Measurements from ENCODE around the gene MYO9B.

Gene MYO9B

DNA sequence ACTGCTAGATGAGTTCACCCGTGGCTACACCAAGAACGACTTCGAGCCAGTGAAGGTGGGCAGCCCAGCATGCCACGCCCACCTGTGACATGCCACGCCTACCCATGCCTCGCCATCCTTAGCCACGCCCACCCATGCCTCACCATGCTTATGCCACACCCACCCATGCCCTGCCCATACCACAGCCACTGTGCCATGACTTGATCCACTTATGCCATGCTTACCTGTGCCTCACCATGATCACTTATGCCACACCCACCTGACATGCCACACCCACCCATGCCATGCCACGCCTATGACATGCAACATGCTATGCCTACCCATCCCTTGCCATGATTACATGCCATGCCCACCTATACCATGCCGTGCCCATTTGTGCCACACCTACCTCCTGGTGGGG lies 126.7 kb downstream of the MYO9B start:
- no peak for DNase-seq
- TF ChIP-seq, protein P1, sequence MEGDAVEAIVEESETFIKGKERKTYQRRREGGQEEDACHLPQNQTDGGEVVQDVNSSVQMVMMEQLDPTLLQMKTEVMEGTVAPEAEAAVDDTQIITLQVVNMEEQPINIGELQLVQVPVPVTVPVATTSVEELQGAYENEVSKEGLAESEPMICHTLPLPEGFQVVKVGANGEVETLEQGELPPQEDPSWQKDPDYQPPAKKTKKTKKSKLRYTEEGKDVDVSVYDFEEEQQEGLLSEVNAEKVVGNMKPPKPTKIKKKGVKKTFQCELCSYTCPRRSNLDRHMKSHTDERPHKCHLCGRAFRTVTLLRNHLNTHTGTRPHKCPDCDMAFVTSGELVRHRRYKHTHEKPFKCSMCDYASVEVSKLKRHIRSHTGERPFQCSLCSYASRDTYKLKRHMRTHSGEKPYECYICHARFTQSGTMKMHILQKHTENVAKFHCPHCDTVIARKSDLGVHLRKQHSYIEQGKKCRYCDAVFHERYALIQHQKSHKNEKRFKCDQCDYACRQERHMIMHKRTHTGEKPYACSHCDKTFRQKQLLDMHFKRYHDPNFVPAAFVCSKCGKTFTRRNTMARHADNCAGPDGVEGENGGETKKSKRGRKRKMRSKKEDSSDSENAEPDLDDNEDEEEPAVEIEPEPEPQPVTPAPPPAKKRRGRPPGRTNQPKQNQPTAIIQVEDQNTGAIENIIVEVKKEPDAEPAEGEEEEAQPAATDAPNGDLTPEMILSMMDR (IDR thresholded peaks at IDR 0.05) = no peak
- peaks cover 2% of the 10 kb centered on the region for H3K27me3 Mint-ChIP-seq (ENCODE audit: low read depth, poor library complexity)
- no peaks in the 10 kb centered on the region for H3K9me3 Mint-ChIP-seq
- no peak overlapping the region for H3K27ac Mint-ChIP-seq
- H3K4me1 Mint-ChIP-seq = peaks cover 8% of the 10 kb centered on the region
- peaks cover 72% of the 10 kb centered on the region for H3K36me3 Mint-ChIP-seq (ENCODE audit: low read depth)
- no peak overlapping the region for H3K4me3 Mint-ChIP-seq

DNA sequence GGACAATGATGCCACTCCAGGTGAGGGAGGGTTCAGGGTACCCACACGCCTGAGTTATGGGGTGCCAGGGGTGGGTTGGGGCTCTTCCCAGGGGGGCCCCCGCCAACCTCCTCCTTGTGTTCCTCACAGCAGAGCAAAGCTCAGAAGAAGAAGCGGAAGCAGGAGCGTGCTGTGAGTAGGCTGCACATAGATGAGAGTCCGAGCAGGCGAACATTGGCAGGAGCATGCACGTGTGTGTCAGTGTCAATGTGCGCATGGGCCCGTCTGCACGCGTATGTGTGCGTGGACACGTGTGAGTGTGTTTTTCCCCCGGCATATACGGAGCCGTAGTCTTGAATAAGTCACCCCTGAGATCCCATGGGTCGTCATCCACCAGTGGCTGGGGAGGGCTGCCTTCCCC lies 127.1 kb downstream of the MYO9B start:
- Mint-ChIP-seq H3K4me3 (no peak overlapping the region), H3K36me3 (ENCODE audit: low read depth) (peaks cover 69% of the 10 kb centered on the region), H3K4me1 (peaks cover 3% of the 10 kb centered on the region), H3K9me3 (no peaks in the 10 kb centered on the region), H3K27me3 (ENCODE audit: low read depth, poor library complexity) (peaks cover 2% of the 10 kb centered on the region), H3K27ac (no peak overlapping the region)
- TF ChIP-seq, protein P1 (IDR thresholded peaks at IDR 0.05) = no peak
- no peak for DNase-seq

DNA sequence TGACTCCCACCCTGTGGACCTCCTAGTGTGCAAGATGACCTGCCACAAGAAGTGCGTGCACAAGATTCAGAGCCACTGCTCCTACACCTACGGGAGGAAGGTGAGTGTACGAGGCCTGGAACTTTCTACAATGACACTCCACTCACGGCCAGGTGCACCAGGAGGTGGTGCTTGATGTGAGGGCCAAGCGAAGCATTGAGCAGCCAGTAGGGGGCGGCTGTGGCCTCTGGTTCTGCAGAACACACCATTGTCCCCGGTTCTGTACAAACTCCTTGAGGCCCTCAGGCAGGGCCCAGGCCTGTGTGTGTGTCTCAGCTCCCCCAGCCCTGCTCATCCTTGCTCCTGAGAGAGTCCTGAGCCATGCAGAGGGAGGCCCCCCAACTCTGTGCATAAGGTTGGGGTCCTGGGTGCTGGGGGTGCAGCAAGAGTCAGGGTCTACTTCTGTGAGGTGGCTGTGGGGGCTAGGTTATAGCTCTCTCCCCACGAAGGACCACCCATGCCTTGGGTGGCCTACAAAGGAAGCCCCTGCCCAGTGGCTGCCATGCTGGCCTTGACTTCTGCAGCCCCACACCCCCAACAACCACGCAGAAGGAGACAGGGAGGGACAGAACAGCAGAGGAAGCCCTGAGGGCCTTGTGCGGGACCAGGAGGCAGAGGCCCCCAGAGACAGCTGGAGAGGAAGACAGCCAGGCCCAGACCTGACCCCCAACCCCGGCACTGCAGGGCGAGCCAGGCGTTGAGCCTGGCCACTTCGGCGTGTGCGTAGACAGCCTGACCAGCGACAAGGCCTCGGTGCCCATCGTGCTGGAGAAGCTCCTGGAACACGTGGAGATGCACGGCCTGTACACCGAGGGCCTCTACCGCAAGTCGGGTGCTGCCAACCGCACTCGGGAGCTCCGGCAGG lies 129.9 kb downstream of the MYO9B start:
- Mint-ChIP-seq H3K9me3 (no peaks in the 10 kb centered on the region), H3K4me3 (no peak overlapping the region), H3K27me3 (ENCODE audit: low read depth, poor library complexity) (peaks cover 2% of the 10 kb centered on the region), H3K36me3 (ENCODE audit: low read depth) (peaks cover 59% of the 10 kb centered on the region), H3K27ac (no peak overlapping the region), H3K4me1 (peaks cover 13% of the 10 kb centered on the region)
- DNase-seq = peak; percentile 57
- TF ChIP-seq, protein P1 (IDR thresholded peaks at IDR 0.05) = peak; percentile 52

DNA sequence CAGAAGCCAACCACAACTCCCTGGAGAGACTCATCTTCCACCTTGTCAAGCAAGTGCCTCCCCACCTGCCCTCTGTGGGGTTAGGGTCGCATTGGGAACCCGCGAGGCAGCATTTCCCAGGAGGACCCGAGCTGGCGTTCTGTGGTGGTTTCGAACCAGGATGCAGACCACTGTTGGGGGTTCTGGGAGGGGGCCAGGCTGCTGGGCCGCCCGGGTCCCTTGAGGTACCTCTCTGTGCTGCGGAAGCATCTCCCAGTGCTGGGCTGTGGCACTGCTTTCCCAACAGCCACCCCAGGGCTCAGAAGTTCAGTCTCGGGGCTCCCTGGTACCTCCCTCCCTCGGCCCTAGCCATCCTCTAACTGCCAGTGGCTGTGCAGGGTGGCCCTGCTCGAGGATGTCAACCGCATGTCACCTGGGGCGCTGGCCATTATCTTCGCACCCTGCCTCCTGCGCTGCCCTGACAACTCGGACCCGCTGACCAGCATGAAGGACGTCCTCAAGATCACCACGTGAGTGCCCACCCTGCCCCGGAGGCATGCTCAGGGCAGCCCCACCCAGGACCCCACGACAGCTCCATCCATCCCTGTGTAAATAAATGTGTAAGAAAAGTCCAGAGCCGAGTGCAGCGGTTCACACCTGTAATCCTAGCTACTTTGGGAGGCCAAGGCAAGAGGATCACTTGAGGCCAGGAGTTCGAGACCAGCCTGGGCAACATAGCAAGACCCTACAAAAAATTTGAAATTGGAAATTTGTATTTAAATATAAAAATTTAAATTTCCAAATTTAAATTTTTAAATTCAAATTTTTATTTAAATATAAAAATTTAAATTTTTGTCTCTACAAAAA lies 131.4 kb downstream of the MYO9B start:
- no peak overlapping the region for H3K27ac Mint-ChIP-seq
- no peak overlapping the region for H3K4me3 Mint-ChIP-seq
- peaks cover 45% of the 10 kb centered on the region for H3K36me3 Mint-ChIP-seq (ENCODE audit: low read depth)

DNA sequence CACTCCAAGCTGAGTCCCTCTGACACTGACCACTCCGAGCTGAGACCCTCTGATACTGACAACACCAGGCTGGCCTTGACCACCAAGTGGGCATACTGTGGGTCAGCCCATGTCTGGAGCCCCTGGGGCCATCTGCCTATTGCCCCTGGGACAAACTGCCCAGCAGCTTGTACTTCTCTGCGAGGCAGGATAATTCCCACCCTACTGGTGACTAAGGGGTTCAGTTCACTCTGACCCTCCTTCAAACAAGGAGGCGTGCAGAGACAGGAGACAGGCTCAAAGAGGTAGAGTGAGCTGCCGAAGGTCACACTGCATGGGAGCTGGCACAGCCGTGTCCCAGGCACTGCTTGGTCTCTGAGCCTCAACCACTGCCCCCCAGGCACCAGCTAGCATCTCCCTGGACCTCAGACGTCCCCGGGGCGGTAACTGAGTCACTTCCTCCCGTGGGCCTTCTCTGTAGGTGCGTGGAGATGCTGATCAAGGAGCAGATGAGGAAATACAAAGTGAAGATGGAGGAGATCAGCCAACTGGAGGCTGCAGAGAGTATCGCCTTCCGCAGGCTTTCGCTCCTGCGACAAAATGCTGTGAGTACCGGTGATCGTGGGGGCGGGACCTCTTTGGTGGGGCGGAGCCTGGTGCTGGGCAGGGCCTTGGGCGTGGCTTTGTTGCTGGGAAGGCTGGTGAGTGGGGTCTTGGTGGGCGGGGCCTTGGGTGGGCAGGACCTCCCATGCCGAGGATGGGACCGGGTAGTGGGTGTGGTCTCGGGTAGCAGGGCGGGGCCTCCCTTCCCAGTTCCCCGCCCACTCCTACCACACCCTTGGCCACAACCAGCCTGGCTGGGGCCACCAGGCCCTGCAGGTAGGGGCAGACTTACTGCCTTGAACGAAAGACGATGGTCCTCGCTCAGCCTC lies 133.8 kb downstream of the MYO9B start:
- Mint-ChIP-seq H3K27ac (no peak overlapping the region), H3K36me3 (ENCODE audit: low read depth) (peaks cover 32% of the 10 kb centered on the region)
- peak; percentile 91 for DNase-seq

More for the DNA sequence above, 131.4 kb downstream of the MYO9B start:
- peaks cover 2% of the 10 kb centered on the region for H3K27me3 Mint-ChIP-seq (ENCODE audit: low read depth, poor library complexity)
- no peak for DNase-seq
- TF ChIP-seq, protein P1 (IDR thresholded peaks at IDR 0.05) = no peak
- H3K4me1 Mint-ChIP-seq = peaks cover 13% of the 10 kb centered on the region
- H3K9me3 Mint-ChIP-seq = no peaks in the 10 kb centered on the region

More for the DNA sequence above, 133.8 kb downstream of the MYO9B start:
- peaks cover 14% of the 10 kb centered on the region for H3K4me1 Mint-ChIP-seq
- H3K27me3 Mint-ChIP-seq (ENCODE audit: low read depth, poor library complexity) = peaks cover 2% of the 10 kb centered on the region
- no peaks in the 10 kb centered on the region for H3K9me3 Mint-ChIP-seq
- TF ChIP-seq, protein P1 (IDR thresholded peaks at IDR 0.05) = no peak
- H3K4me3 Mint-ChIP-seq = no peak overlapping the region
